Liver (tissue), 3 donors: ENCODE results near the gene ABHD5.

ENCODE experiments used
- ATF3 ChIP-seq: IDR thresholded peaks from 2 replicates; pipeline ENCODE4 v1.6.1; 2016; ENCODE audit warnings: antibody characterized with exemption
- CTCF ChIP-seq: fragments of 150-350 bp; IDR thresholded peaks from 2 replicates; pipeline ENCODE4 v1.5.1; 2017; ENCODE audit warnings: improper control_type of control experiment, low read depth, low read length; ENCODE audit not compliant: missing input control
- FOXA1 ChIP-seq: IDR thresholded peaks from 2 replicates; pipeline ENCODE4 v1.6.1; 2016; ENCODE audit warnings: antibody characterized with exemption
- FOXA2 ChIP-seq: IDR thresholded peaks from 2 replicates; pipeline ENCODE4 v1.6.1; 2016; ENCODE audit warnings: antibody characterized with exemption
- HNF4A ChIP-seq, 2 donors: conservative IDR thresholded peaks; 2 replicates each; pipeline ENCODE4 v1.6.1; 2016; ENCODE audit warnings: antibody characterized with exemption in 2 of 2, mild to moderate bottlenecking in 2 of 2
- HNF4G ChIP-seq: IDR thresholded peaks from 2 replicates; pipeline ENCODE4 v1.6.1; 2016; ENCODE audit warnings: antibody characterized with exemption
- RAD21 ChIP-seq, 2 donors: IDR thresholded peaks; 2 replicates each; pipeline ENCODE4 v1.6.1; 2016; ENCODE audit warnings: antibody characterized with exemption in 2 of 2, mild to moderate bottlenecking in 2 of 2
- SP1 ChIP-seq: IDR thresholded peaks from 2 replicates; pipeline ENCODE4 v1.6.1; 2018; ENCODE audit warnings: antibody characterized with exemption, mild to moderate bottlenecking
- TAF1 ChIP-seq: conservative IDR thresholded peaks from 2 replicates; pipeline ENCODE4 v1.6.1; 2016; ENCODE audit warnings: antibody characterized with exemption, mild to moderate bottlenecking
- YY1 ChIP-seq: IDR thresholded peaks from 2 replicates; pipeline ENCODE4 v1.6.1; 2016; ENCODE audit warnings: antibody characterized with exemption, mild to moderate bottlenecking
- donor health status: healthy.
- donor health status: healthy.

GRCh38 chr3:43706342-43706741, 15.6 kb downstream of the ABHD5 start:
- TF ChIP-seq CTCF (no peak), HNF4A (conservative IDR thresholded peaks at IDR 0.05) (no peak), FOXA1 (no peak), SP1 (no peak), HNF4G (no peak), YY1 (no peak), TAF1 (no peak), ATF3 (no peak), FOXA2 (no peak), RAD21 (IDR thresholded peaks at IDR 0.05) (no peak)
